NCI-H2171 treated with DMSO at 0.1 percent for 48 hours (cell line): ENCODE results near the gene MCRS1.
"Not testable (repeated sequence)": the region's sequence is repeated elsewhere in the genome, so short reads cannot be mapped to it uniquely, and the experiment has no call there.

Experiments used
- DNase-seq: peaks from one replicate; lab custom pipeline; 2025; lab: John Stamatoyannopoulos, UW

The MCRS1 gene

DNA sequence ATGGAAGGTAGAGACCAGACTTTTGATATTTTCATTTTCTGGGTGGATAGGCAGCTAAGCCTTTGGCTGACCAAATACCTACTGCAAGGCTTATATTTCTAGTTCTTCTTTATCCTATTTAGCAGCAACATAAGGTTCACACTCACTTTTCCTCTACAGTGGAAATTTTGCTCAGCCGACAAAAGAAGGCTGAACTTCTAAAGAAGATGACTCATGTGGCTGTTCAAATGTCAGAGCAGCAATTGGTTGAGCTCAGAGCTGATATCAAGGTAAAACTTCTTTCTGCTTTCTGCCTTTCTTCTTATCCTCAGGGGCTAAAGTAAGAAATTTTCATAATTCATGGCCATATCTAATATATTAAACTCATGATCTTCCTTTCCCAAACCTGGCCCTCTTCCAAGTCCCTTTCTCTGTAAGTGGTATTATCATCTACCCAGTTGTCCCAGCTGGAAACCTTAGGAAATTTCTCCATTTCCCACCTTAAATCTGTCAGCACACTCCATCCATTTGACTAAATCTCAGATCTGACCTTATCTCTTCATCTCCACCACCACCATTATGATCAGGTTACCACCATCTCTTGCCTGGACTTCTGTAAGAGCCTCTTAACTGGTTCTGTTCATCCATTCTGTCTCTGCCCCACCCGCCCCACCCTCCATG, 48.9 kb downstream of the MCRS1 start:
- peak; percentile 85 for DNase-seq

GRCh38 chr12:49515266-49515665, 52.7 kb downstream of the MCRS1 start:
- no peak for DNase-seq

DNA sequence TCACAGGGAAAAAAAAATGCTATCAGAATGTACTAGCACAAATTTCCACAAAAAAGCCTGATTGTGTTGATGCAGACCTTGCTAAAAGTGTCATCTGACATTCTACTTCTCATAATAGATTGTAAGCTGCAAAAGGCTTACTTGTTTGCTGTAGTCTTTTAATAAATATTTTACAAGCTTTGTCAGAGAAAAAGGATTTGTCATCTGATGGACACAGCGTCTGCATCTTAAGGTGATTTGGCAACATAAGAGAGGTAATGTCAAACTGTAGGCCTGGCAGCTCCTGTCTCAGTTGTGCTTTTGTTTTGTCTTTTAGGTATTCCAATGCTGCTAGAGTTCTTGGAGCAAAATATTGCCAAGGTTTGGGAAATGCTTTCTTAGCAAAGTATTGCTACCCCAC, 55.4 kb downstream of the MCRS1 start:
- DNase-seq: no peak

GRCh38 chr12:49511410-49511809, 56.5 kb downstream of the MCRS1 start:
- DNase-seq: no peak

- not testable (repeated sequence) for DNase-seq
Measured at GRCh38 chr12:49509681-49510080, 58.3 kb downstream of the MCRS1 start.
